ENCODE measurements around the gene FUT4. TPM values are rescaled to one million over a fixed set of nuclear protein-coding genes. Genes with fewer than 3 reads are reported as not detected.
"Not testable (repeated sequence)": the region's sequence is repeated elsewhere in the genome, so short reads cannot be mapped to it uniquely, and the experiment has no call there.

FUT4 gene
- total RNA-seq, 1 donor from 2014 or later: 6.3 TPM

- H3K4me1 ChIP-seq (ENCODE audit: control insufficient read depth in 3 of 3, insufficient read depth in 3 of 3, low read length in 3 of 3): peaks cover 0 to 16% (median 7%) of the 10 kb centered on the region in 3 donors
- no peak overlapping the region for H3K9ac ChIP-seq (ENCODE audit: low read depth in 1 of 3, low read length in 3 of 3)
- H3K27ac ChIP-seq (ENCODE audit: low read depth, low read length): no peak overlapping the region
- H3K27me3 ChIP-seq (ENCODE audit: control insufficient read depth in 3 of 3, insufficient read depth in 3 of 3, low read length in 3 of 3): no peaks in the 10 kb centered on the region
- no peaks in the 10 kb centered on the region for H3K9me3 ChIP-seq (ENCODE audit: control insufficient read depth in 3 of 3, low read length in 3 of 3)
- H3K36me3 ChIP-seq (ENCODE audit: control insufficient read depth in 3 of 3, insufficient read depth in 3 of 3, low read length in 3 of 3): no peaks in the 10 kb centered on the region
- no peak overlapping the region for H3K4me3 ChIP-seq (ENCODE audit: low read length in 3 of 3)
These were observed 5.4 kb downstream of the FUT4 start for GRCh38 chr11:94549146-94549545.

- Histone ChIP-seq H3K4me3 (ENCODE audit: low read length in 3 of 3) (no peak overlapping the region), H3K27ac (ENCODE audit: low read depth, low read length) (no peak overlapping the region), H3K27me3 (ENCODE audit: control insufficient read depth in 3 of 3, insufficient read depth in 3 of 3, low read length in 3 of 3) (no peaks in the 10 kb centered on the region), H3K9ac (ENCODE audit: low read depth in 1 of 3, low read length in 3 of 3) (no peak overlapping the region), H3K4me1 (ENCODE audit: control insufficient read depth in 3 of 3, insufficient read depth in 3 of 3, low read length in 3 of 3) (peaks cover 0 to 5% (median 3%) of the 10 kb centered on the region in 3 donors), H3K36me3 (ENCODE audit: control insufficient read depth in 3 of 3, insufficient read depth in 3 of 3, low read length in 3 of 3) (no peaks in the 10 kb centered on the region), H3K9me3 (ENCODE audit: control insufficient read depth in 3 of 3, low read length in 3 of 3) (no peaks in the 10 kb centered on the region)
These were observed 6.8 kb downstream of the FUT4 start for GRCh38 chr11:94550513-94550912.

- no peaks in the 10 kb centered on the region for H3K36me3 ChIP-seq (ENCODE audit: control insufficient read depth in 3 of 3, insufficient read depth in 3 of 3, low read length in 3 of 3)
- no peak overlapping the region for H3K9ac ChIP-seq (ENCODE audit: low read depth in 1 of 3, low read length in 3 of 3)
- no peaks in the 10 kb centered on the region for H3K27me3 ChIP-seq (ENCODE audit: control insufficient read depth in 3 of 3, insufficient read depth in 3 of 3, low read length in 3 of 3)
- H3K9me3 ChIP-seq (ENCODE audit: control insufficient read depth in 3 of 3, low read length in 3 of 3): no peaks in the 10 kb centered on the region
- H3K4me1 ChIP-seq (ENCODE audit: control insufficient read depth in 3 of 3, insufficient read depth in 3 of 3, low read length in 3 of 3): no peaks in the 10 kb centered on the region
- no peak overlapping the region for H3K4me3 ChIP-seq (ENCODE audit: low read length in 3 of 3)
- H3K27ac ChIP-seq (ENCODE audit: low read depth, low read length): no peak overlapping the region
These were observed 10.2 kb downstream of the FUT4 start for GRCh38 chr11:94553938-94554337.

- H3K4me3 ChIP-seq (ENCODE audit: low read length in 3 of 3); H3K9me3 ChIP-seq (ENCODE audit: control insufficient read depth in 3 of 3, low read length in 3 of 3); H3K9ac ChIP-seq (ENCODE audit: low read depth in 1 of 3, low read length in 3 of 3); H3K27ac ChIP-seq (ENCODE audit: low read depth, low read length); H3K4me1 ChIP-seq (ENCODE audit: control insufficient read depth in 3 of 3, insufficient read depth in 3 of 3, low read length in 3 of 3); H3K27me3 ChIP-seq (ENCODE audit: control insufficient read depth in 3 of 3, insufficient read depth in 3 of 3, low read length in 3 of 3); H3K36me3 ChIP-seq (ENCODE audit: control insufficient read depth in 3 of 3, insufficient read depth in 3 of 3, low read length in 3 of 3): not testable (repeated sequence)
These were observed 12.1 kb downstream of the FUT4 start for GRCh38 chr11:94555752-94556329.

GRCh38 chr11:94557421-94557820, 13.7 kb downstream of the FUT4 start:
- Histone ChIP-seq H3K4me1 (ENCODE audit: control insufficient read depth in 3 of 3, insufficient read depth in 3 of 3, low read length in 3 of 3) (no peaks in the 10 kb centered on the region), H3K9me3 (ENCODE audit: control insufficient read depth in 3 of 3, low read length in 3 of 3) (no peaks in the 10 kb centered on the region), H3K27ac (ENCODE audit: low read depth, low read length) (no peak overlapping the region), H3K27me3 (ENCODE audit: control insufficient read depth in 3 of 3, insufficient read depth in 3 of 3, low read length in 3 of 3) (no peaks in the 10 kb centered on the region), H3K9ac (ENCODE audit: low read depth in 1 of 3, low read length in 3 of 3) (no peak overlapping the region), H3K36me3 (ENCODE audit: control insufficient read depth in 3 of 3, insufficient read depth in 3 of 3, low read length in 3 of 3) (no peaks in the 10 kb centered on the region), H3K4me3 (ENCODE audit: low read length in 3 of 3) (no peak overlapping the region)

GRCh38 chr11:94557992-94558391, 14.3 kb downstream of the FUT4 start:
- H3K27ac ChIP-seq (ENCODE audit: low read depth, low read length): no peak overlapping the region
- H3K27me3 ChIP-seq (ENCODE audit: control insufficient read depth in 3 of 3, insufficient read depth in 3 of 3, low read length in 3 of 3): no peaks in the 10 kb centered on the region
- no peaks in the 10 kb centered on the region for H3K36me3 ChIP-seq (ENCODE audit: control insufficient read depth in 3 of 3, insufficient read depth in 3 of 3, low read length in 3 of 3)
- no peaks in the 10 kb centered on the region for H3K9me3 ChIP-seq (ENCODE audit: control insufficient read depth in 3 of 3, low read length in 3 of 3)
- H3K9ac ChIP-seq (ENCODE audit: low read depth in 1 of 3, low read length in 3 of 3): no peak overlapping the region
- no peaks in the 10 kb centered on the region for H3K4me1 ChIP-seq (ENCODE audit: control insufficient read depth in 3 of 3, insufficient read depth in 3 of 3, low read length in 3 of 3)
- H3K4me3 ChIP-seq (ENCODE audit: low read length in 3 of 3): no peak overlapping the region

- Histone ChIP-seq H3K9ac (ENCODE audit: low read depth in 1 of 3, low read length in 3 of 3) (no peak overlapping the region), H3K4me3 (ENCODE audit: low read length in 3 of 3) (no peak overlapping the region), H3K4me1 (ENCODE audit: control insufficient read depth in 3 of 3, insufficient read depth in 3 of 3, low read length in 3 of 3) (no peaks in the 10 kb centered on the region), H3K27ac (ENCODE audit: low read depth, low read length) (no peak overlapping the region), H3K27me3 (ENCODE audit: control insufficient read depth in 3 of 3, insufficient read depth in 3 of 3, low read length in 3 of 3) (no peaks in the 10 kb centered on the region), H3K36me3 (ENCODE audit: control insufficient read depth in 3 of 3, insufficient read depth in 3 of 3, low read length in 3 of 3) (no peaks in the 10 kb centered on the region), H3K9me3 (ENCODE audit: control insufficient read depth in 3 of 3, low read length in 3 of 3) (no peaks in the 10 kb centered on the region)
These were observed 14.7 kb downstream of the FUT4 start for GRCh38 chr11:94558468-94558867.

GRCh38 chr11:94558932-94559331, 15.2 kb downstream of the FUT4 start:
- Histone ChIP-seq H3K27me3 (ENCODE audit: control insufficient read depth in 3 of 3, insufficient read depth in 3 of 3, low read length in 3 of 3) (no peaks in the 10 kb centered on the region), H3K9me3 (ENCODE audit: control insufficient read depth in 3 of 3, low read length in 3 of 3) (no peaks in the 10 kb centered on the region), H3K4me3 (ENCODE audit: low read length in 3 of 3) (no peak overlapping the region), H3K36me3 (ENCODE audit: control insufficient read depth in 3 of 3, insufficient read depth in 3 of 3, low read length in 3 of 3) (no peaks in the 10 kb centered on the region), H3K4me1 (ENCODE audit: control insufficient read depth in 3 of 3, insufficient read depth in 3 of 3, low read length in 3 of 3) (no peaks in the 10 kb centered on the region), H3K27ac (ENCODE audit: low read depth, low read length) (no peak overlapping the region), H3K9ac (ENCODE audit: low read depth in 1 of 3, low read length in 3 of 3) (no peak overlapping the region)

- H3K4me3 ChIP-seq (ENCODE audit: low read length in 3 of 3): no peak overlapping the region
- H3K4me1 ChIP-seq (ENCODE audit: control insufficient read depth in 3 of 3, insufficient read depth in 3 of 3, low read length in 3 of 3): no peaks in the 10 kb centered on the region
- no peak overlapping the region for H3K27ac ChIP-seq (ENCODE audit: low read depth, low read length)
- no peak overlapping the region for H3K9ac ChIP-seq (ENCODE audit: low read depth in 1 of 3, low read length in 3 of 3)
- H3K36me3 ChIP-seq (ENCODE audit: control insufficient read depth in 3 of 3, insufficient read depth in 3 of 3, low read length in 3 of 3): no peaks in the 10 kb centered on the region
- H3K27me3 ChIP-seq (ENCODE audit: control insufficient read depth in 3 of 3, insufficient read depth in 3 of 3, low read length in 3 of 3): no peaks in the 10 kb centered on the region
- no peaks in the 10 kb centered on the region for H3K9me3 ChIP-seq (ENCODE audit: control insufficient read depth in 3 of 3, low read length in 3 of 3)
These were observed 15.6 kb downstream of the FUT4 start for GRCh38 chr11:94559361-94559760.

- no peaks in the 10 kb centered on the region for H3K4me1 ChIP-seq (ENCODE audit: control insufficient read depth in 3 of 3, insufficient read depth in 3 of 3, low read length in 3 of 3)
These were observed 17.1 kb downstream of the FUT4 start for GRCh38 chr11:94560834-94561233.

More at GRCh38 chr11:94560834-94561233, 17.1 kb downstream of the FUT4 start:
- no peaks in the 10 kb centered on the region for H3K27me3 ChIP-seq (ENCODE audit: control insufficient read depth in 3 of 3, insufficient read depth in 3 of 3, low read length in 3 of 3)
- no peak overlapping the region for H3K27ac ChIP-seq (ENCODE audit: low read depth, low read length)
- H3K4me3 ChIP-seq (ENCODE audit: low read length in 3 of 3): no peak overlapping the region
- no peak overlapping the region for H3K9ac ChIP-seq (ENCODE audit: low read depth in 1 of 3, low read length in 3 of 3)
- H3K9me3 ChIP-seq (ENCODE audit: control insufficient read depth in 3 of 3, low read length in 3 of 3): no peaks in the 10 kb centered on the region
- H3K36me3 ChIP-seq (ENCODE audit: control insufficient read depth in 3 of 3, insufficient read depth in 3 of 3, low read length in 3 of 3): no peaks in the 10 kb centered on the region

Measured in skeletal muscle tissue (tissue), 4 donors.